Heart left ventricle (tissue), 13 donors: Measurements from ENCODE around the gene MSH3.

ENCODE experiments used
- POLR2A ChIP-seq, 2 donors: fragments of 450-650 bp; IDR thresholded peaks; one replicate each; pipeline ENCODE4 v1.6.1; 2017; ENCODE audit warnings: antibody characterized with exemption in 2 of 2, mild to moderate bottlenecking in 2 of 2, moderate library complexity in 2 of 2
- TF ChIP-seq, protein P1 (sequence below), 12 donors: fragments of 200-600 bp; sonication (generic) in 4 of 12; IDR thresholded peaks; one replicate each; pipeline versions ENCODE4 v1.5.0 to v1.8.0; 2018 to 2022; ENCODE audit warnings: antibody characterized with exemption in 12 of 12, mild to moderate bottlenecking in 5 of 12
- donor health status: ischemic (EF 13 %, LVEDD 7.1; RV severe dilation, severe dysfunction).
- donor health status: DM: no; HTN: yes; CAD: no.
- donor health status: DM: no; HTN: no; CAD: no.
- donor health status: ischemic (EF 25% LVEDD 6.9; RV normal size, moderate dysfunction).
- donor health status: ischemic (EF 25% LVEDD 5.7; RV mildly dilated, moderate dysfunction).
- donor health status: ischemic (EF 35%, LVEDD 5.7; RV mildly dilated, moderate dysfunction).
- donor health status: nonischemic (EF 11% LVEDD 7.7; RV severe dilation, severe dysfunction).
- donor health status: DM: yes; HTN: yes; CAD: no.
- donor health status: PGD.
- donor health status: ischemic (EF 29% LVEDD 5.4; RV normal size, mild dysfunction).
- donor health status: nonischemic (EF 23%, LVEDD 6.1; RV moderate dilation, normal function).

DNA sequence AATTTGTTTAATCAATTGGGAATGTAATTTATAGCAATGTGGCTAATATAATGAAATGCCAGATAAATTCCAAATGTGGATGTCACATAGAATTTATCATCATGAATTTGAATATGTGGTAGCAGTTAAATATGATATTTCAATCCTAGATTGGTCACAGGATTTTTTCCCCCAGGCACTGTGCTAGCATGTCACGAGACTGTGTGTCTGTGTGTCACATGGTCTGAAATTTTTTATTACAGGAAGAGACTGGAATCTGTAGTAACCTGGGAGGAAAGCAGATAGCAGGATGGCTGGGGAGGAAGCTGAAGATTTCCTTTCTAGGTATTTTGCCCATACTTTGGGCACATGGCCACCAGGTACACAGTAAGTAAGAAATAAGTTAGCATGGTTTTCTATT is 35.4 kb upstream of the MSH3 start:
- TF ChIP-seq, protein P1, sequence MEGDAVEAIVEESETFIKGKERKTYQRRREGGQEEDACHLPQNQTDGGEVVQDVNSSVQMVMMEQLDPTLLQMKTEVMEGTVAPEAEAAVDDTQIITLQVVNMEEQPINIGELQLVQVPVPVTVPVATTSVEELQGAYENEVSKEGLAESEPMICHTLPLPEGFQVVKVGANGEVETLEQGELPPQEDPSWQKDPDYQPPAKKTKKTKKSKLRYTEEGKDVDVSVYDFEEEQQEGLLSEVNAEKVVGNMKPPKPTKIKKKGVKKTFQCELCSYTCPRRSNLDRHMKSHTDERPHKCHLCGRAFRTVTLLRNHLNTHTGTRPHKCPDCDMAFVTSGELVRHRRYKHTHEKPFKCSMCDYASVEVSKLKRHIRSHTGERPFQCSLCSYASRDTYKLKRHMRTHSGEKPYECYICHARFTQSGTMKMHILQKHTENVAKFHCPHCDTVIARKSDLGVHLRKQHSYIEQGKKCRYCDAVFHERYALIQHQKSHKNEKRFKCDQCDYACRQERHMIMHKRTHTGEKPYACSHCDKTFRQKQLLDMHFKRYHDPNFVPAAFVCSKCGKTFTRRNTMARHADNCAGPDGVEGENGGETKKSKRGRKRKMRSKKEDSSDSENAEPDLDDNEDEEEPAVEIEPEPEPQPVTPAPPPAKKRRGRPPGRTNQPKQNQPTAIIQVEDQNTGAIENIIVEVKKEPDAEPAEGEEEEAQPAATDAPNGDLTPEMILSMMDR (IDR thresholded peaks at IDR 0.05) = no peak
- TF ChIP-seq POLR2A (IDR thresholded peaks at IDR 0.05) = no peak
